NOMO-1 treated with dmso at 0.1 percent for 144 hours (cell line): Measurements from ENCODE around the gene GRIK4.
"Not testable (repeated sequence)": the region's sequence is repeated elsewhere in the genome, so short reads cannot be mapped to it uniquely, and the experiment has no call there.

Source experiments
- DNase-seq: peaks from one replicate; lab custom pipeline; 2025; ENCODE audit not compliant: unreplicated experiment; lab: John Stamatoyannopoulos, UW

Gene GRIK4

GRCh38 chr11:121029153-121029552, 517.6 kb downstream of the GRIK4 start:
- DNase-seq, result no peak

- no peak for DNase-seq
These were observed 518.4 kb downstream of the GRIK4 start for GRCh38 chr11:121029813-121030445.

- no peak for DNase-seq
These were observed 519.6 kb downstream of the GRIK4 start for GRCh38 chr11:121031167-121031566.

- not testable (repeated sequence) for DNase-seq
These were observed 520.1 kb downstream of the GRIK4 start for GRCh38 chr11:121031648-121032047.

GRCh38 chr11:121032546-121032945, 521.0 kb downstream of the GRIK4 start:
- DNase-seq, result no peak

GRCh38 chr11:121033635-121034034, 522.1 kb downstream of the GRIK4 start:
- DNase-seq, result no peak

GRCh38 chr11:121035169-121035755, 523.7 kb downstream of the GRIK4 start:
- DNase-seq, result no peak

- no peak for DNase-seq
These were observed 524.2 kb downstream of the GRIK4 start for GRCh38 chr11:121035780-121036179.

- no peak for DNase-seq
These were observed 525.5 kb downstream of the GRIK4 start for GRCh38 chr11:121037016-121037415.
